AG04450 (cell line): ENCODE results near the gene SYNE2. TPM values are rescaled to one million over a fixed set of nuclear protein-coding genes. Genes with fewer than 3 reads are reported as not detected.

Source experiments
- CTCF ChIA-PET: fragments of 300-600, 350-600 bp; formaldehyde crosslinking; extraction: SDS; loops from one replicate; lab custom pipeline; 2022; ENCODE audit warnings: antibody characterized with exemption, inconsistent platforms; lab: Charles Lee
- POLR2A ChIA-PET: fragments of 350-600 bp; formaldehyde crosslinking; extraction: SDS; loops from one replicate; lab custom pipeline; 2021; ENCODE audit warnings: antibody characterized with exemption, inconsistent platforms; lab: Yijun Ruan, JAX
- DNase-seq: peaks from one replicate; pipeline ENCODE4 v3.0.0-alpha.2; 2011; ENCODE audit warnings: low read depth, low spot score
- H3K27ac ChIP-seq: one replicate; pipeline ENCODE4 v1.5.1; 2012; ENCODE audit warnings: low read depth, low read length, control low read depth
- H3K27me3 ChIP-seq: one replicate; pipeline ENCODE4 v1.6.0; 2012; ENCODE audit warnings: low read length; ENCODE audit not compliant: control insufficient read depth, insufficient read depth
- H3K4me3 ChIP-seq: 2 replicates; pipeline ENCODE4 v1.5.1; 2011; ENCODE audit warnings: mild to moderate bottlenecking, low read depth, low read length, control low read depth
- H3K9me3 ChIP-seq: 2 replicates; pipeline ENCODE4 v1.5.1; 2012; ENCODE audit warnings: low read length; ENCODE audit not compliant: control insufficient read depth, insufficient read depth
- CTCF ChIP-seq: IDR thresholded peaks from 2 replicates; pipeline ENCODE4 v1.5.1; 2011; ENCODE audit warnings: low read depth, low read length, control low read depth, inconsistent platforms
- polyA plus RNA-seq: library from polyadenylated mRNA; depleted of rRNA; stranded (reverse); fragments of >200 nt; gene quantifications from 2 replicates; pipeline ENCODE4 v1.2.3, GENCODE V29; 2011

SYNE2 gene
- polyA plus RNA-seq, 1 experiment = 6.1 TPM

- H3K27me3 ChIP-seq = no peaks in the 10 kb centered on the region
- no peak for TF ChIP-seq CTCF
- ChIA-PET POLR2A (no interaction called here), CTCF (interaction anchor here (1.2 kb wide), 1 partner anchor 177 kb away, joined by 4 read pairs; no protein-coding TSS in a partner anchor)
- H3K9me3 ChIP-seq = no peaks in the 10 kb centered on the region
- DNase-seq = no peak
- no peak overlapping the region for H3K4me3 ChIP-seq
- no peak overlapping the region for H3K27ac ChIP-seq
These were observed 273.7 kb downstream of the SYNE2 start for GRCh38 chr14:64126548-64126947.

GRCh38 chr14:64137657-64138290 lies 285.0 kb downstream of the SYNE2 start:
- Histone ChIP-seq H3K9me3 (no peaks in the 10 kb centered on the region), H3K27ac (no peak overlapping the region), H3K4me3 (no peak overlapping the region), H3K27me3 (no peaks in the 10 kb centered on the region)
- ChIA-PET POLR2A (no interaction called here), CTCF (interaction anchor here (0.6 to 3.7 kb wide), 10 partner anchors 14 to 338 kb away, joined by 3 to 35 read pairs (median 4); partner anchors contain the start of gene ESR2)
- no peak for DNase-seq
- peak; percentile 44 for TF ChIP-seq CTCF

- no peak overlapping the region for H3K4me3 ChIP-seq
- ChIA-PET CTCF (no interaction called here), POLR2A (interaction anchor here (0.7 kb wide), 1 partner anchor 15 kb away, joined by 4 read pairs; no protein-coding TSS in a partner anchor)
- no peak overlapping the region for H3K27ac ChIP-seq
- TF ChIP-seq CTCF = no peak
- no peaks in the 10 kb centered on the region for H3K9me3 ChIP-seq
- peak; percentile 15 for DNase-seq
- no peaks in the 10 kb centered on the region for H3K27me3 ChIP-seq
These were observed 294.5 kb downstream of the SYNE2 start for GRCh38 chr14:64147126-64147790.

GRCh38 chr14:64149921-64150320 lies 297.1 kb downstream of the SYNE2 start:
- ChIA-PET POLR2A (no interaction called here), CTCF (interaction anchor here (0.7 kb wide), 1 partner anchor 89 kb away, joined by 5 read pairs; no protein-coding TSS in a partner anchor)
- Histone ChIP-seq H3K27me3 (no peaks in the 10 kb centered on the region), H3K9me3 (no peaks in the 10 kb centered on the region), H3K27ac (no peak overlapping the region), H3K4me3 (no peak overlapping the region)
- TF ChIP-seq CTCF = no peak
- DNase-seq = no peak

- Histone ChIP-seq H3K27me3 (no peaks in the 10 kb centered on the region), H3K9me3 (no peaks in the 10 kb centered on the region), H3K4me3 (no peak overlapping the region), H3K27ac (no peak overlapping the region)
- ChIA-PET POLR2A (no interaction called here), CTCF (no interaction called here)
- DNase-seq = no peak
- no peak for TF ChIP-seq CTCF
These were observed 305.8 kb downstream of the SYNE2 start for GRCh38 chr14:64158608-64159007.
